Esophagus squamous epithelium (tissue), 5 donors: ENCODE results near the gene KCNK1. TPM values are rescaled to one million over a fixed set of nuclear protein-coding genes. Genes with fewer than 3 reads are reported as not detected.

Source experiments
- DNase-seq: peaks from one replicate; lab custom pipeline; 2025; lab: John Stamatoyannopoulos, UW
- H3K27ac ChIP-seq, 4 donors: fragments of 200-600 bp; sonication (generic); one replicate each; pipeline ENCODE4 v1.5.1; 2016 to 2019; ENCODE audit warnings: mild to moderate bottlenecking in 1 of 4
- H3K27me3 ChIP-seq, 4 donors: fragments of 200-600 bp; sonication (generic); 1 replicate in 3 of 4; 2 replicates in 1 of 4; pipeline versions ENCODE4 v1.5.1 to v1.6.0; 2017 to 2021; ENCODE audit warnings: antibody characterized with exemption in 1 of 4
- H3K36me3 ChIP-seq, 3 donors: fragments of 200-600 bp; sonication (generic); one replicate each; pipeline ENCODE4 v1.5.1; 2016 to 2019
- H3K4me1 ChIP-seq, 3 donors: fragments of 200-600 bp; sonication (generic); one replicate each; pipeline ENCODE4 v1.5.1; 2017 to 2019
- H3K4me3 ChIP-seq, 4 donors: fragments of 200-600 bp; sonication (generic); 1 replicate in 3 of 4; 2 replicates in 1 of 4; pipeline ENCODE4 v1.5.1; 2016 to 2019; ENCODE audit warnings: mild to moderate bottlenecking in 2 of 4, moderate library complexity in 1 of 4
- H3K9me3 ChIP-seq, 3 donors: fragments of 200-600 bp; sonication (generic); one replicate each; pipeline ENCODE4 v1.5.1; 2016 to 2019
- POLR2A ChIP-seq, 4 donors: fragments of 450-650 bp; IDR thresholded peaks; one replicate each; pipeline ENCODE4 v1.6.1; 2017; ENCODE audit warnings: antibody characterized with exemption in 4 of 4, mild to moderate bottlenecking in 4 of 4, moderate library complexity in 3 of 4
- WGBS, 2 donors: methylation state at CpG; one replicate each; pipeline ENCODE4 v1.1.5; 2018; 5-methylcytosine and 5-hydroxymethylcytosine counted together
- intact Hi-C: fragments of 100-400 bp; cut with DNase I; formaldehyde crosslinking; loops from one replicate; pipeline ENCODE4 v1.15.0; 2022
- total RNA-seq, 4 donors: library from RNA; depleted of rRNA; stranded (reverse); fragments of >200 nt; gene quantifications; one replicate each; pipeline ENCODE4 v1.1.0, GENCODE V29; 2016
- TF ChIP-seq, protein P1 (sequence below), 6 experiments: fragments of 450-650 bp in 4 of 6; fragments of 200-600 bp in 2 of 6; sonication (generic) in 2 of 6; IDR thresholded peaks; one replicate each; pipeline ENCODE4 v1.5.1; 2016 to 2019; ENCODE audit warnings: antibody characterized with exemption in 6 of 6, mild to moderate bottlenecking in 4 of 6, moderate library complexity in 4 of 6
- donor health status: DM: yes; HTN: yes; CAD: no.

KCNK1 gene
- total RNA-seq, 4 donors from 2014 or later: 11.2 to 25.7 (median 16.7) TPM

- no peak for DNase-seq
- Histone ChIP-seq H3K9me3 (no peaks in the 10 kb centered on the region), H3K4me3 (no peak overlapping the region), H3K27me3 (no peaks in the 10 kb centered on the region), H3K36me3 (peaks cover 0 to 7% (median 0%) of the 10 kb centered on the region in 3 donors), H3K27ac (no peak overlapping the region), H3K4me1 (no peaks in the 10 kb centered on the region)
- intact Hi-C loops: no loop called here
- TF ChIP-seq, protein P1, sequence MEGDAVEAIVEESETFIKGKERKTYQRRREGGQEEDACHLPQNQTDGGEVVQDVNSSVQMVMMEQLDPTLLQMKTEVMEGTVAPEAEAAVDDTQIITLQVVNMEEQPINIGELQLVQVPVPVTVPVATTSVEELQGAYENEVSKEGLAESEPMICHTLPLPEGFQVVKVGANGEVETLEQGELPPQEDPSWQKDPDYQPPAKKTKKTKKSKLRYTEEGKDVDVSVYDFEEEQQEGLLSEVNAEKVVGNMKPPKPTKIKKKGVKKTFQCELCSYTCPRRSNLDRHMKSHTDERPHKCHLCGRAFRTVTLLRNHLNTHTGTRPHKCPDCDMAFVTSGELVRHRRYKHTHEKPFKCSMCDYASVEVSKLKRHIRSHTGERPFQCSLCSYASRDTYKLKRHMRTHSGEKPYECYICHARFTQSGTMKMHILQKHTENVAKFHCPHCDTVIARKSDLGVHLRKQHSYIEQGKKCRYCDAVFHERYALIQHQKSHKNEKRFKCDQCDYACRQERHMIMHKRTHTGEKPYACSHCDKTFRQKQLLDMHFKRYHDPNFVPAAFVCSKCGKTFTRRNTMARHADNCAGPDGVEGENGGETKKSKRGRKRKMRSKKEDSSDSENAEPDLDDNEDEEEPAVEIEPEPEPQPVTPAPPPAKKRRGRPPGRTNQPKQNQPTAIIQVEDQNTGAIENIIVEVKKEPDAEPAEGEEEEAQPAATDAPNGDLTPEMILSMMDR (IDR thresholded peaks at IDR 0.05): no peak
- TF ChIP-seq POLR2A (IDR thresholded peaks at IDR 0.05): no peak
- 67 to 71% methylated on average over 8 of the region's 8 CpGs for WGBS, 2 donors
Measured at GRCh38 chr1:233635765-233636502, 22.0 kb downstream of the KCNK1 start.

DNA sequence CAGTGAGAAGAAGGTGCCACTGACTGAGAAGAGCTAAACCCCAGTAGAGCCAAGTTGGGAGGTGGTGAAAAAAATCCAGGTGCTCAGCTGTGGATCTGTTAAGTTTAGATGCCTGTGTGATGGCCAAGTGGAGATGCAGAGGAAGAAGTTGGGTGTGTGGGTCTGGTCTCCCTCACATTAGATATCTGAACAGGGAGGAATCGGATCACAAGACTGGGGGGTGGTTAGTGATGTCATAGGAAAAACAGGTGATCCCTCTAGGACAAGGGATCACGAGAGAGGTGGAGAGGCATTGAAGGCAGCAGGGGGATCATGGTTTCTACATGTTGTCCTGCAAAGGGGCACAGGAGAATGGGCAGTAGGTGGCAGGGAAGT is 22.6 kb downstream of the KCNK1 start:
- H3K9me3 ChIP-seq: no peaks in the 10 kb centered on the region
- intact Hi-C loops: no loop called here

GRCh38 chr1:233638513-233638912 is 24.6 kb downstream of the KCNK1 start:
- H3K36me3 ChIP-seq: peaks cover 0 to 7% (median 0%) of the 10 kb centered on the region in 3 donors
- TF ChIP-seq POLR2A (IDR thresholded peaks at IDR 0.05): no peak
- TF ChIP-seq, protein P1 (IDR thresholded peaks at IDR 0.05): no peak
- no peak overlapping the region for H3K27ac ChIP-seq
- H3K4me1 ChIP-seq: no peaks in the 10 kb centered on the region
- H3K4me3 ChIP-seq: no peak overlapping the region
- WGBS, 2 donors: 82 to 89% methylated on average over 5 to 7 of the region's 7 CpGs
- H3K9me3 ChIP-seq: no peaks in the 10 kb centered on the region
- no peaks in the 10 kb centered on the region for H3K27me3 ChIP-seq
- DNase-seq: no peak
- intact Hi-C loops: no loop called here

More for the DNA sequence above, 22.6 kb downstream of the KCNK1 start:
- H3K36me3 ChIP-seq: peaks cover 0 to 7% (median 0%) of the 10 kb centered on the region in 3 donors
- no peaks in the 10 kb centered on the region for H3K27me3 ChIP-seq
- H3K4me3 ChIP-seq: no peak overlapping the region
- no peak overlapping the region for H3K27ac ChIP-seq
- 79 to 88% methylated on average over 2 of the region's 2 CpGs for WGBS, 2 donors
- no peak for DNase-seq
- TF ChIP-seq, protein P1 (IDR thresholded peaks at IDR 0.05): no peak
- TF ChIP-seq POLR2A (IDR thresholded peaks at IDR 0.05): no peak
- no peaks in the 10 kb centered on the region for H3K4me1 ChIP-seq

- DNase-seq: no peak
- WGBS, 2 donors: 50 to 63% methylated on average over 5 of the region's 5 CpGs
- no peak overlapping the region for H3K27ac ChIP-seq
- H3K4me3 ChIP-seq: no peak overlapping the region
- H3K36me3 ChIP-seq: peaks cover 0 to 2% (median 0%) of the 10 kb centered on the region in 3 donors
- intact Hi-C loops: no loop called here
- H3K4me1 ChIP-seq: no peaks in the 10 kb centered on the region
- H3K9me3 ChIP-seq: no peaks in the 10 kb centered on the region
- no peak for TF ChIP-seq POLR2A (IDR thresholded peaks at IDR 0.05)
- TF ChIP-seq, protein P1 (IDR thresholded peaks at IDR 0.05): no peak
- H3K27me3 ChIP-seq: no peaks in the 10 kb centered on the region
Measured at GRCh38 chr1:233639611-233640010, 25.7 kb downstream of the KCNK1 start.

DNA sequence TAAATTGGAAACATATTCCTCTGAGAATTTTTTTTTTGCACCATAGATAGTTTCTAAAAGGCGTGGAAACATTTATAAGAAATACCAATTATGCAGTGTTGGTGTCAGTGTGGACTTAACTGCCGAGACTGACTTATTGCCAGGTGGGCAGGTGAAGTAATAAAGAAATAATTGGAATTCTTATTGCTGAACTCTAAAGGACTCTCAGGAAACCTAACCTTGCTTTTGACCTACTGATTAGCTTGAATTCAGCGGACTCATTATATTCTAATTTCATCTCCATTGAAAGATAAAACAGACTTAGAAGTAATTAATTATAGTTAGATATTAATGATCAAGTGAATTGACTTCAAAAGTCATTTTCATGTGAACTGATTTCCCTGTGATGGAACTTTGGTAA is 26.3 kb downstream of the KCNK1 start:
- DNase-seq: no peak
- Histone ChIP-seq H3K9me3 (no peaks in the 10 kb centered on the region), H3K36me3 (no peaks in the 10 kb centered on the region), H3K27ac (no peak overlapping the region), H3K4me1 (no peaks in the 10 kb centered on the region), H3K27me3 (no peaks in the 10 kb centered on the region), H3K4me3 (no peak overlapping the region)
- WGBS, 2 donors: 78 to 94% methylated on average over 3 of the region's 3 CpGs
- intact Hi-C loops: no loop called here
- TF ChIP-seq POLR2A (IDR thresholded peaks at IDR 0.05): no peak
